GM12878 (cell line): ENCODE data around the gene UBE3D. TPM values are rescaled to one million over a fixed set of nuclear protein-coding genes. Genes with fewer than 3 reads are reported as not detected.

Experiments used
- ATAC-seq: fragments of 200-7000 bp; cut with Tn5 transposase; 3 replicates; pipeline ENCODE4 v1.9.1; 2020; ENCODE audit warnings: mild to moderate bottlenecking, moderate library complexity
- BruUV-seq: library from RNA; stranded (reverse); fragments of 400-500 nt; replicated peaks from 2 replicates; lab custom pipeline; 2021; lab: Mats Ljungman, UMichigan
- CTCF ChIA-PET: fragments of 300-600 bp; sonication (Branson Sonifier 250); formaldehyde crosslinking; extraction: SDS; loops from one replicate; lab custom pipeline; 2021; ENCODE audit warnings: inconsistent platforms; lab: Yijun Ruan, JAX
- POLR2A ChIA-PET: fragments of 350-600 bp; formaldehyde crosslinking; extraction: SDS; loops from one replicate; lab custom pipeline; 2021; ENCODE audit warnings: inconsistent platforms; lab: Charles Lee
- RAD21 ChIA-PET: fragments of 300-600 bp; sonication (Branson Sonifier 250); formaldehyde crosslinking; loops from one replicate; lab custom pipeline; 2023; ENCODE audit warnings: antibody characterized with exemption; ENCODE audit not compliant: unreplicated experiment; lab: Charles Lee
- SMC1A ChIA-PET: fragments of 300-600 bp; sonication (Branson Sonifier 250); formaldehyde crosslinking; loops from one replicate; lab custom pipeline; 2023; ENCODE audit not compliant: unreplicated experiment, uncharacterized antibody; lab: Charles Lee
- DNase-seq: peaks from one replicate; pipeline ENCODE4 v3.0.0-alpha.2; 2011; ENCODE audit warnings: low read depth, low spot score
- FAIRE-seq: peaks from 3 replicates; lab custom pipeline; 2011; peaks lifted over from hg19 to GRCh38; lab: Jason Lieb, UNC
- H2AFZ ChIP-seq: 2 replicates; pipeline ENCODE4 v1.6.0; 2011; ENCODE audit warnings: low read depth, low read length, control low read depth; ENCODE audit not compliant: control insufficient read depth
- H3K27ac ChIP-seq: 2 replicates; pipeline ENCODE4 v1.5.1; 2011; ENCODE audit warnings: control low read depth; ENCODE audit not compliant: control insufficient read depth, insufficient read depth
- H3K27me3 ChIP-seq, 2 experiments: replicated peaks in 1 of 2; 2 replicates each; pipeline versions ENCODE4 v1.6.0 to v1.6.1; 2011; ENCODE audit warnings: low read length in 1 of 2; ENCODE audit not compliant: control insufficient read depth in 2 of 2, insufficient read depth in 2 of 2
- H3K36me3 ChIP-seq, 2 experiments: 2 replicates each; pipeline ENCODE4 v1.5.1; 2011; ENCODE audit warnings: low read length in 1 of 2; ENCODE audit not compliant: control insufficient read depth in 2 of 2, insufficient read depth in 2 of 2
- H3K4me1 ChIP-seq: 2 replicates; pipeline ENCODE4 v1.6.1; 2011; ENCODE audit warnings: mild to moderate bottlenecking, low read length, moderate library complexity, mixed read lengths; ENCODE audit not compliant: control insufficient read depth, insufficient read depth
- H3K4me2 ChIP-seq: 2 replicates; pipeline ENCODE4 v1.6.0; 2011; ENCODE audit warnings: control low read depth; ENCODE audit not compliant: control insufficient read depth, insufficient read depth
- H3K4me3 ChIP-seq: fragments of 200-600 bp; sonication (generic); 2 replicates; pipeline ENCODE4 v1.5.1; 2016
- H3K79me2 ChIP-seq: 2 replicates; pipeline ENCODE4 v1.6.0; 2011; ENCODE audit warnings: low read length; ENCODE audit not compliant: control insufficient read depth, insufficient read depth
- H3K9ac ChIP-seq: 2 replicates; pipeline ENCODE4 v1.8.0; 2011; ENCODE audit warnings: low read length, control low read depth, mixed read lengths; ENCODE audit not compliant: control insufficient read depth, insufficient read depth
- H3K9me3 ChIP-seq: replicated peaks from 3 replicates; pipeline ENCODE4 v1.5.1; 2011; ENCODE audit warnings: mild to moderate bottlenecking, low read length; ENCODE audit not compliant: control insufficient read depth, insufficient read depth
- H4K20me1 ChIP-seq: 2 replicates; pipeline ENCODE4 v1.6.0; 2011; ENCODE audit not compliant: control insufficient read depth, insufficient read depth
- CBX5 ChIP-seq: sonication (generic); IDR thresholded peaks from 2 replicates; pipeline ENCODE4 v1.6.1; 2016; ENCODE audit warnings: low read depth, moderate library complexity, mild to moderate bottlenecking, inconsistent platforms
- E2F8 ChIP-seq: fragments of 450-650 bp; IDR thresholded peaks from 2 replicates; pipeline ENCODE4 v1.6.1; 2018; ENCODE audit warnings: mild to moderate bottlenecking, low read depth, moderate library complexity; ENCODE audit not compliant: partially characterized antibody
- EGR1 ChIP-seq, 2 experiments: IDR thresholded peaks; 1 replicate in 1 of 2; 2 replicates in 1 of 2; pipeline ENCODE4 v1.6.1; 2011 to 2012; ENCODE audit warnings: low read depth in 2 of 2, low read length in 2 of 2, borderline replicate concordance in 1 of 2, mild to moderate bottlenecking in 1 of 2, moderate library complexity in 1 of 2
- HDAC2 ChIP-seq: fragments of 200-600 bp; sonication (generic); IDR thresholded peaks from 2 replicates; pipeline ENCODE4 v1.6.1; 2017
- MAX ChIP-seq: IDR thresholded peaks from 2 replicates; pipeline ENCODE4 v1.6.1; 2012; ENCODE audit warnings: low read depth, low read length, improper control_type of control experiment
- MEF2A ChIP-seq: IDR thresholded peaks from 2 replicates; pipeline ENCODE4 v1.6.1; 2011; ENCODE audit warnings: low read depth, mild to moderate bottlenecking, low read length, moderate library complexity; ENCODE audit not compliant: insufficient read depth
- NFIC ChIP-seq: IDR thresholded peaks from 2 replicates; pipeline ENCODE4 v1.6.1; 2012; ENCODE audit warnings: low read depth, mild to moderate bottlenecking, inconsistent platforms, low read length, moderate library complexity
- POLR2AphosphoS2 ChIP-seq: IDR thresholded peaks from 2 replicates; pipeline ENCODE4 v1.6.1; 2011; ENCODE audit warnings: low read depth, mild to moderate bottlenecking, low read length, improper control_type of control experiment, moderate library complexity
- SKIL ChIP-seq: fragments of 450-650 bp; IDR thresholded peaks from 2 replicates; pipeline ENCODE4 v1.6.1; 2017; ENCODE audit warnings: mild to moderate bottlenecking, low read depth, inconsistent platforms; ENCODE audit not compliant: poor library complexity, severe bottlenecking
- SREBF2 ChIP-seq: IDR thresholded peaks from 2 replicates; pipeline ENCODE4 v1.6.1; 2012; ENCODE audit warnings: mild to moderate bottlenecking, low read length
- ZSCAN29 ChIP-seq: fragments of 450-650 bp; IDR thresholded peaks from 2 replicates; pipeline ENCODE4 v1.6.1; 2017; ENCODE audit warnings: mild to moderate bottlenecking, moderate library complexity
- WGBS: methylation state at CpG from one replicate; pipeline ENCODE4 v1.1.6; 2016; ENCODE audit warnings: low lambda C conversion rate; ENCODE audit not compliant: insufficient replicate concordance, insufficient coverage; ENCODE audit errors: missing lambda C conversion rate; 5-methylcytosine and 5-hydroxymethylcytosine counted together
- in situ Hi-C: fragments of 300-500 bp; cut with MboI; formaldehyde crosslinking; loops from 9 replicates; pipeline ENCODE4 v1.14.3; 2018; ENCODE audit warnings: mixed read lengths
- intact Hi-C: fragments of 100-400 bp; cut with micrococcal nuclease; formaldehyde crosslinking; loops from one replicate; pipeline ENCODE4 v1.14.2; 2022; ENCODE audit not compliant: unreplicated experiment
- polyA plus RNA-seq, 11 experiments: library from polyadenylated mRNA; depleted of rRNA in 4 of 11; unstranded in 6 of 11; stranded (reverse) in 5 of 11; fragments of >200 nt; fragmentation: Nextera tagmentation in 4 of 11; fragmentation: Illumina TruSeq in 1 of 11; extraction: Ambion mirVana in 4 of 11; extraction: Trizol in 1 of 11; gene quantifications; 1 replicate in 1 of 11; 2 replicates in 10 of 11; pipeline versions ENCODE4 v1.2.1 to v1.2.3, GENCODE V29; 2011 to 2016; ENCODE audit warnings: inconsistent platforms in 2 of 11, missing spikeins in 2 of 11, low read depth in 1 of 11
- total RNA-seq, 4 experiments: library from RNA; depleted of rRNA in 3 of 4; stranded (reverse); fragments of >200 nt in 3 of 4; fragmentation: Illumina TruSeq in 1 of 4; extraction: Trizol in 1 of 4; gene quantifications; 2 replicates each; pipeline versions ENCODE4 v1.2.1 to v1.2.3, GENCODE V29; 2013 to 2021

The UBE3D gene
- total and polyA plus RNA-seq, 10 of the 15 experiments (the other 5 are each of a cell fraction or from before 2014, with no cell fraction given) = 4.3 to 9.0 (median 7.5) TPM

GRCh38 chr6:82957171-82957867 lies 108.3 kb downstream of the UBE3D start:
- FAIRE-seq = no peak
- WGBS = 74% methylated on average over 9 of the region's 9 CpGs
- RAD21 ChIA-PET = no interaction called here

More at GRCh38 chr6:82957171-82957867, 108.3 kb downstream of the UBE3D start:
- intact Hi-C loops (no loop called here), in situ Hi-C loops (no loop called here)
- ChIA-PET POLR2A (no interaction called here), SMC1A (no interaction called here), CTCF (no interaction called here)
- Histone ChIP-seq H3K79me2 (no peaks in the 10 kb centered on the region), H4K20me1 (no peaks in the 10 kb centered on the region), H3K4me1 (peaks cover 11% of the 10 kb centered on the region), H3K27ac (no peak overlapping the region), H3K36me3 (no peaks in the 10 kb centered on the region), H3K4me2 (no peak overlapping the region), H3K9me3 (no peaks in the 10 kb centered on the region), H3K9ac (no peak overlapping the region), H3K4me3 (no peak overlapping the region), H2AFZ (no peak overlapping the region), H3K27me3 (no peaks in the 10 kb centered on the region)
- ATAC-seq (no peak), DNase-seq (no peak)
- BruUV-seq = no TSS peak
- TF ChIP-seq HDAC2 = no peak
- TF ChIP-seq SKIL = no peak
- no peak for TF ChIP-seq POLR2AphosphoS2
- TF ChIP-seq MAX = no peak
- TF ChIP-seq CBX5 = no peak
- TF ChIP-seq E2F8 = no peak
- no peak for TF ChIP-seq SREBF2
- TF ChIP-seq EGR1 (IDR thresholded peaks at IDR 0.05; ENCODE audit: borderline replicate concordance in 1 of 2, low read depth in 2 of 2, low read length in 2 of 2) = no peak
- no peak for TF ChIP-seq MEF2A
- TF ChIP-seq NFIC = no peak
- no peak for TF ChIP-seq ZSCAN29
